Activated CD4-positive, alpha-beta T cell treated with anti-CD3 and anti-CD28 coated beads for 36 hours (primary cell): ENCODE measurements around the gene SMYD3. TPM values are rescaled to one million over a fixed set of nuclear protein-coding genes. Genes with fewer than 3 reads are reported as not detected.
A peak's percentile ranks its signal among the peaks of the same experiment; 100 is the strongest.
"Not testable (repeated sequence)": the region's sequence is repeated elsewhere in the genome, so short reads cannot be mapped to it uniquely, and the experiment has no call there.

ENCODE experiments used
- ATAC-seq: fragments of 200-7000 bp; cut with Tn5 transposase; one replicate; pipeline ENCODE4 v1.10.0; 2021; ENCODE audit warnings: mild to moderate bottlenecking, moderate library complexity
- CTCF ChIA-PET: fragments of 350-600 bp; sonication (Branson Sonifier 250); formaldehyde crosslinking; loops from one replicate; lab custom pipeline; 2021; ENCODE audit warnings: antibody characterized with exemption; lab: Charles Lee
- POLR2A ChIA-PET: fragments of 350-600 bp; sonication (Branson Sonifier 250); formaldehyde crosslinking; loops from one replicate; lab custom pipeline; 2021; ENCODE audit warnings: antibody characterized with exemption, inconsistent platforms; lab: Charles Lee
- DNase-seq: peaks from one replicate; pipeline ENCODE4 v3.0.0-alpha.2; 2020
- H3K27ac Mint-ChIP-seq: one replicate; pipeline ENCODE4 v1.8.0; 2021; ENCODE audit warnings: mixed read lengths
- H3K27me3 Mint-ChIP-seq: one replicate; pipeline ENCODE4 v1.8.0; 2021; ENCODE audit warnings: mixed read lengths
- H3K36me3 Mint-ChIP-seq: one replicate; pipeline ENCODE4 v1.8.0; 2021; ENCODE audit warnings: low read depth, mixed read lengths
- H3K4me1 Mint-ChIP-seq: one replicate; pipeline ENCODE4 v1.8.0; 2021; ENCODE audit warnings: mixed read lengths
- H3K4me3 Mint-ChIP-seq: one replicate; pipeline ENCODE4 v1.8.0; 2021; ENCODE audit warnings: mild to moderate bottlenecking, moderate library complexity, mixed read lengths
- H3K9me3 Mint-ChIP-seq: one replicate; pipeline ENCODE4 v1.8.0; 2021; ENCODE audit warnings: low read depth, mixed read lengths
- intact Hi-C, 2 experiments: fragments of 100-400 bp; cut with DNase I in 1 of 2; cut with micrococcal nuclease in 1 of 2; formaldehyde crosslinking; loops; one replicate each; pipeline versions ENCODE4 v1.14.2 to v1.15.1; 2022 to 2024; cut with DNase I, micrococcal nuclease
- total RNA-seq, 2 experiments: library from RNA; stranded (reverse); gene quantifications; one replicate each; pipeline ENCODE4 v1.2.3, GENCODE V29; 2021

Gene SMYD3
- total RNA-seq, 2 experiments from 2014 or later = 17.2 to 18.4 TPM

- CTCF ChIA-PET = interaction anchor here (0.7 kb wide), 1 partner anchor 181 kb away, joined by 3 read pairs; no protein-coding TSS in a partner anchor
- Mint-ChIP-seq H3K4me3 (no peak overlapping the region), H3K9me3 (no peaks in the 10 kb centered on the region)
Measured at GRCh38 chr1:245956225-245956624, 550.9 kb downstream of the SMYD3 start.

GRCh38 chr1:245953876-245954660, 553.0 kb downstream of the SMYD3 start:
- POLR2A ChIA-PET = no interaction called here
- ATAC-seq (peak; percentile 43), DNase-seq (no peak)
- Mint-ChIP-seq H3K36me3 (no peaks in the 10 kb centered on the region), H3K4me1 (peaks cover 25% of the 10 kb centered on the region), H3K9me3 (no peaks in the 10 kb centered on the region), H3K4me3 (peak overlapping the region; percentile 54), H3K27me3 (no peaks in the 10 kb centered on the region), H3K27ac (peak overlapping the region; percentile 88)
- intact Hi-C loops = loop anchor here in 1 of 2 experiments (10.0 kb wide), 1 partner anchor 611 kb away; the partner anchor contains the start of genes CNST and TFB2M
- CTCF ChIA-PET = no interaction called here

More at GRCh38 chr1:245956225-245956624, 550.9 kb downstream of the SMYD3 start:
- Mint-ChIP-seq H3K27ac (no peak overlapping the region), H3K4me1 (peaks cover 30% of the 10 kb centered on the region), H3K36me3 (no peaks in the 10 kb centered on the region), H3K27me3 (no peaks in the 10 kb centered on the region)
- POLR2A ChIA-PET = no interaction called here
- DNase-seq = peak; percentile 42
- intact Hi-C loops = loop anchor here in 1 of 2 experiments (2.0 to 10.0 kb wide), 2 partner anchors 375 to 609 kb away; partner anchors contain the start of genes CNST and TFB2M
- peak; percentile 63 for ATAC-seq

GRCh38 chr1:245952383-245953026, 554.6 kb downstream of the SMYD3 start:
- peaks cover 25% of the 10 kb centered on the region for H3K4me1 Mint-ChIP-seq
- H3K36me3 Mint-ChIP-seq = peaks cover 1% of the 10 kb centered on the region
- peak overlapping the region; percentile 71 for H3K27ac Mint-ChIP-seq
- CTCF ChIA-PET = no interaction called here
- ATAC-seq = no peak
- DNase-seq = no peak
- POLR2A ChIA-PET = interaction anchor here (0.7 kb wide), 1 partner anchor 717 kb away, joined by 3 read pairs; no protein-coding TSS in a partner anchor
- no peaks in the 10 kb centered on the region for H3K9me3 Mint-ChIP-seq
- H3K4me3 Mint-ChIP-seq = peak overlapping the region; percentile 12
- intact Hi-C loops = loop anchor here in 1 of 2 experiments (10.0 kb wide), 1 partner anchor 612 kb away; the partner anchor contains the start of genes CNST and TFB2M
- H3K27me3 Mint-ChIP-seq = no peaks in the 10 kb centered on the region

GRCh38 chr1:245948786-245949185, 558.3 kb downstream of the SMYD3 start:
- intact Hi-C loops = no loop called here
- ChIA-PET POLR2A (no interaction called here), CTCF (no interaction called here)
- no peak for DNase-seq
- Mint-ChIP-seq H3K4me1 (peaks cover 17% of the 10 kb centered on the region), H3K9me3 (peaks cover 15% of the 10 kb centered on the region), H3K4me3 (no peak overlapping the region), H3K27me3 (no peaks in the 10 kb centered on the region), H3K27ac (no peak overlapping the region), H3K36me3 (peaks cover 10% of the 10 kb centered on the region)
- no peak for ATAC-seq

DNA sequence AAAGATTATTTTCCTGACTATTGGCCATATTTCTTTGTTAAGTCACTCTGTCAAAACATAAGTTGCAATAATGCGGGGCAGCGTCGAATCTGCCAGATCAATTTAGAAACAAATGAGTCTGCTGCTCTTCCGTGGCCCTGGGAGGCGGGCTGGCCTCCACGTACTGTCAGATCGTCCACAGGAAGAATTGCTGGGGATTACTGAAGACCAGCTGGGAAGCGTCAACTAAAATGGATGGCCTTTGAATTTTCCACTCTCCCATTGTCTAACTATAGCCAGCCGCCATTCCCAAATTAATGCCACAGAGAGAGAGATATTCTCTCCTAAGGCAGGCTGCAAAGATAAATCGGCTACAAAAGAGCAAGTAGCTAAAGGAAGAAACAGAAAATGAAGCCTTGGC, 560.2 kb downstream of the SMYD3 start:
- POLR2A ChIA-PET = no interaction called here
- Mint-ChIP-seq H3K36me3 (peaks cover 10% of the 10 kb centered on the region), H3K4me1 (peaks cover 19% of the 10 kb centered on the region), H3K27ac (no peak overlapping the region), H3K4me3 (no peak overlapping the region), H3K9me3 (peaks cover 15% of the 10 kb centered on the region), H3K27me3 (no peaks in the 10 kb centered on the region)
- no peak for ATAC-seq
- intact Hi-C loops = no loop called here
- no peak for DNase-seq
- CTCF ChIA-PET = no interaction called here

DNA sequence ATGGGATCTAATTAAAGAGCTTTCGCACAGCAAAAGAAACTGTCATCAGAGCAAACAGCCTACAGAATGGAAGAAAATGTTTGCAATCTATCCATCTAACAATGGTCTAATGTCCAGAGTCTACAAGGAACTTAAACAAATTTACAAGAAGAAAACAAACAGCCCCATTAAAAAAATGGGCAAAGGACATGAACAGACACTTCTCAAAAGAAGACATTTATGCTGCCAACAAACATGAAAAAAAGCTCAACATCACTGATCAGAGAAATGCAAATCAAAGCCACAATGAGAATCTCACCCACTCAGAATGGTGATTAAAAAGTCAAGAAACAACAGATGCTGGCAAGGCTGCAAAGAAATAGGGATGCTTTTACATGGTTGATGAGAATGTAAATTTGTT, 561.9 kb downstream of the SMYD3 start:
- peaks cover 20% of the 10 kb centered on the region for H3K4me1 Mint-ChIP-seq
- ATAC-seq, H3K27me3 Mint-ChIP-seq, DNase-seq, intact Hi-C loops, H3K4me3 Mint-ChIP-seq, POLR2A ChIA-PET, H3K27ac Mint-ChIP-seq: not testable (repeated sequence)
- CTCF ChIA-PET = interaction anchor here (0.6 kb wide), 2 partner anchors 34 to 792 kb away, joined by 3 read pairs; no protein-coding TSS in a partner anchor
- peaks cover 10% of the 10 kb centered on the region for H3K36me3 Mint-ChIP-seq
- H3K9me3 Mint-ChIP-seq = peaks cover 15% of the 10 kb centered on the region

- peaks cover 10% of the 10 kb centered on the region for H3K36me3 Mint-ChIP-seq
- H3K9me3 Mint-ChIP-seq = peaks cover 15% of the 10 kb centered on the region
- ATAC-seq = no peak
- no peak overlapping the region for H3K27ac Mint-ChIP-seq
- H3K4me1 Mint-ChIP-seq = peaks cover 20% of the 10 kb centered on the region
- POLR2A ChIA-PET = no interaction called here
- CTCF ChIA-PET = interaction anchor here (0.6 to 0.8 kb wide), 2 partner anchors 38 to 54 kb away, joined by 3 read pairs; no protein-coding TSS in a partner anchor
- H3K4me3 Mint-ChIP-seq = no peak overlapping the region
- DNase-seq = no peak
- intact Hi-C loops = no loop called here
- no peaks in the 10 kb centered on the region for H3K27me3 Mint-ChIP-seq
Measured at GRCh38 chr1:245942856-245943255, 564.2 kb downstream of the SMYD3 start.

- peaks cover 20% of the 10 kb centered on the region for H3K4me1 Mint-ChIP-seq
Measured at GRCh38 chr1:245941771-245942170, 565.3 kb downstream of the SMYD3 start.

GRCh38 chr1:245939756-245940345, 567.2 kb downstream of the SMYD3 start:
- ChIA-PET CTCF (no interaction called here), POLR2A (no interaction called here)
- intact Hi-C loops = no loop called here
- H3K27me3 Mint-ChIP-seq = no peaks in the 10 kb centered on the region
- no peak overlapping the region for H3K27ac Mint-ChIP-seq
- H3K4me3 Mint-ChIP-seq = no peak overlapping the region
- H3K9me3 Mint-ChIP-seq = peaks cover 3% of the 10 kb centered on the region
- H3K36me3 Mint-ChIP-seq = no peaks in the 10 kb centered on the region
- DNase-seq (no peak), ATAC-seq (no peak)
- peaks cover 20% of the 10 kb centered on the region for H3K4me1 Mint-ChIP-seq

More at GRCh38 chr1:245941771-245942170, 565.3 kb downstream of the SMYD3 start:
- POLR2A ChIA-PET, H3K27me3 Mint-ChIP-seq, intact Hi-C loops, H3K27ac Mint-ChIP-seq, DNase-seq, H3K36me3 Mint-ChIP-seq, ATAC-seq, H3K4me3 Mint-ChIP-seq: not testable (repeated sequence)
- H3K9me3 Mint-ChIP-seq = peaks cover 15% of the 10 kb centered on the region
- CTCF ChIA-PET = interaction anchor here (1.3 kb wide), 1 partner anchor 70 kb away, joined by 4 read pairs; no protein-coding TSS in a partner anchor

DNA sequence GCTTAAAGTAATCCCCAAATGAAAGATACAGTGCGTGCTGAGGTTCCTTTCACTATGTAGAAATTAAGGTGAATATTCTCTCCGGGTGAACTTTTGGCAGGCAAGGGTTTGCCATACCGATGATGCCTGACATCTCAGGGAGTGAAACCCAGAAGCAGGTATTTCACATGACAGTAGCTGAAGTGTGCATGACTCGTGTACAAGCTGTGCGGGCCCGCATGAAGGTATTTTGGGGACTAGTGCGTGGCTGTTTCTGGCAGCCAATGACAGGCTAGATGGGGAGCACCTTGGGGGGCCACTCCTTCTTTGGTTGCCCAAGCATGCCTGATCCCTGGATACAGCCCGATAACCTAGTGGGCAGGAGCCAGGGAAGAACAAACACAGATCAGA, 569.0 kb downstream of the SMYD3 start:
- Mint-ChIP-seq H3K36me3 (no peaks in the 10 kb centered on the region), H3K27ac (no peak overlapping the region), H3K4me1 (peaks cover 11% of the 10 kb centered on the region), H3K4me3 (no peak overlapping the region), H3K9me3 (no peaks in the 10 kb centered on the region), H3K27me3 (no peaks in the 10 kb centered on the region)
- ATAC-seq (no peak), DNase-seq (no peak)
- intact Hi-C loops = no loop called here
- POLR2A ChIA-PET = no interaction called here
- CTCF ChIA-PET = no interaction called here

GRCh38 chr1:245937316-245938045, 569.6 kb downstream of the SMYD3 start:
- Mint-ChIP-seq H3K36me3 (no peaks in the 10 kb centered on the region), H3K4me3 (no peak overlapping the region), H3K27ac (no peak overlapping the region), H3K4me1 (peaks cover 5% of the 10 kb centered on the region), H3K9me3 (no peaks in the 10 kb centered on the region), H3K27me3 (no peaks in the 10 kb centered on the region)
- POLR2A ChIA-PET = no interaction called here
- ATAC-seq = no peak
- CTCF ChIA-PET = no interaction called here
- DNase-seq = no peak
- intact Hi-C loops = no loop called here
